ENCODE measurements around the gene HIVEP1.

Gene HIVEP1

DNA sequence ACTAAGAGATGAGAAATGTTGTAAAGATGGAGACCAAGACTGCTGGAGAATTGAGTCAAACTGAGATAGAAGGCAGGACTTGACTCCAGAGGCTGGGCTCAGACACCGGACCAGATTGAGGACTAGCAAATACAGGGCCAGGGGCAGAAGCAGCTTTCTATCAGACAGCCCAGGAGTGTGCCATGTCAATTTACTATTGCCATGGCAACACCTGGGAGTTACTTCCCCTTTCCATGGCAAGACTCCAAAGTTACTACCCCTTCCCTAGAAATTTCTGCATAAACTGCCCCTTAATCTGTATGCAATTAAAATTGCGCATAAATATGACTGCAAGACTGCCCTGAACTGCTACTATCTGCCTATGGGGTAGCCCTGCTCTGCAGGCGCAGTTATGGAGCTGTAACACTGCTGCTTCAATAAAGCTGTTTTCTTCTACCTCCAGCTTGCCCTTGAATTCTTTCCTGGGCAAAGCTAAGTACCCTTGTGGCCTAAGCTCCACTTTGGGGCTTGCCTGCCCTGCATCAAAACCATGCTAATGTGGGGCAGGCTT, 188.0 kb downstream of the HIVEP1 start:
- no peak for DNase-seq

DNA sequence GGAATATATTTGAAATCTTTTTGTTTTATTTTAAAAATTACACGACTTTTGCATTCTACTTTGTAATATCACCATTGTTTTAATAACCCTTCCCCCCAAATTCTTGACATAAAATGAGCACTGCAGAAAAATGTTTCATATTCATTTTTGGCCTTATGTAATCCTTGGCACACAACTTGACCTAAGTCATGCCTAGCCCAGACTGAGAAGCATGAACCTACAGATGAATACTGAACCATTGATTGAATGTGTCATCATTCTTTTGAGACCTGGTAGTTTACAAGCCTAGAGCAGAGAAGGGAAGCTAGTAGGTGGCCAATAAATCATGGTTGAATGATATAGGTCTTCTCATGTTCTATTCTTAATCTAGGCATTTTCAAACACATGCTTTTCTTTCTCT, 188.6 kb downstream of the HIVEP1 start:
- no peak for DNase-seq

DNA sequence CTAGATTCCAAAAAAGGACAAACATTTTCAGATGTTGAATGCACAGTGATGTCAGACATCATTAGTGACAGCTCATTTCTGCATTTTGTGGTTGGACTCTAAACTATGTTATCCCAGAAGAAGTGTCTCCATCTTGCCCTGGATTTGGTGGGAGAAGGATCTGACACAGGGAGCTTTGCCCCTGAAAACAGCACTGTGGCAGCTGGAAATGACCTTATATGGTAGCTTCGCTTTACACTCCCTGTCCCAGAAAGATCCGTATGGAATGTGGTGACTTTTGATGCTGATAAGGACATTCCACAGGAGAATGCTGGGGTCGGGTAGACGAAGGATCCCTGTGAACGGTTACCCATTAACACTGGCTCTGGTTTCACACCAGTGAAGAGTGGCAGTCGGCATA, 190.9 kb downstream of the HIVEP1 start:
- no peak for DNase-seq

DNA sequence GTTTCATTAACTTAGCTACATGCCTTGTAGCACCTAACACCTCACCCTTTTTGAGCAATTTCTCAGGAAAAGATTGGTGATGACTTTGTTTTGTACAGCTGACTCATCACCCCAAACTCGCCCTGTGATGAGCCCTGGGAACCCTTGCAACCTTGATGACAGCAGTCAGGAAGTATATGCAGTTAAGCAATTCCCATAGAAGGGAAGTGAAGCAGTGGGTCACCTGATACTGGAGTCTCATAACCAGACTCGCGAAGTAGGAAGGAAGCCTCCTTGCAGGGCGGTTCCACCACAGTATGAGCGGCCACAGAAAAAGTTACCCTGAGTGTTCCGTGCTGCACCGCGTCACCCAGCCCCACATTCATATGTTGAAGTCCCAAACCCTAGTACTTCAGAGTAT, 196.1 kb downstream of the HIVEP1 start:
- no peak for DNase-seq

DNA sequence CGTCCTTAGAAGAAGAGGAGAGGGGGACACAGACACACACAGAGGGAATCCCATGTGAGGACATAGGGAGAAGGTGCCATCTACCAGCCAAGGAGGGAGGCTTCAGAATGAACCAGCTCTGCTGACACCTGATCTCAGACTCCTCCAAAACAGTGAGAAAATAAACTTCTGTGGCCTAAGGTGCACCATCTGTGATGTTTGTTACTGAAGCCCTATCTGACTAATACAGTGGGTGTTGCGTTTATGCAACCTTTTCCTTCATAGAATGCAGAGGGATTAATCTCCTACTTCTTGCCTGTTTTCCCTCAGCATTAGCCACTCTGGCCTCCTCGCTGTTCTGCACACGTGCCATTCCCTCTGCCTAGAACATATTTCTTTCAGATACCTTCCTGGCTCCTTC, 196.6 kb downstream of the HIVEP1 start:
- no peak for DNase-seq

Data from SHP77 (cell line).